ENCODE measurements around the gene SEPTIN7.

The SEPTIN7 gene

GRCh38 chr7:35817181-35817580 lies 16.3 kb downstream of the SEPTIN7 start:
- TF ChIP-seq MAX (IDR thresholded peaks at IDR 0.05; ENCODE audit: low read depth, low read length): no peak
- TF ChIP-seq, protein P1, sequence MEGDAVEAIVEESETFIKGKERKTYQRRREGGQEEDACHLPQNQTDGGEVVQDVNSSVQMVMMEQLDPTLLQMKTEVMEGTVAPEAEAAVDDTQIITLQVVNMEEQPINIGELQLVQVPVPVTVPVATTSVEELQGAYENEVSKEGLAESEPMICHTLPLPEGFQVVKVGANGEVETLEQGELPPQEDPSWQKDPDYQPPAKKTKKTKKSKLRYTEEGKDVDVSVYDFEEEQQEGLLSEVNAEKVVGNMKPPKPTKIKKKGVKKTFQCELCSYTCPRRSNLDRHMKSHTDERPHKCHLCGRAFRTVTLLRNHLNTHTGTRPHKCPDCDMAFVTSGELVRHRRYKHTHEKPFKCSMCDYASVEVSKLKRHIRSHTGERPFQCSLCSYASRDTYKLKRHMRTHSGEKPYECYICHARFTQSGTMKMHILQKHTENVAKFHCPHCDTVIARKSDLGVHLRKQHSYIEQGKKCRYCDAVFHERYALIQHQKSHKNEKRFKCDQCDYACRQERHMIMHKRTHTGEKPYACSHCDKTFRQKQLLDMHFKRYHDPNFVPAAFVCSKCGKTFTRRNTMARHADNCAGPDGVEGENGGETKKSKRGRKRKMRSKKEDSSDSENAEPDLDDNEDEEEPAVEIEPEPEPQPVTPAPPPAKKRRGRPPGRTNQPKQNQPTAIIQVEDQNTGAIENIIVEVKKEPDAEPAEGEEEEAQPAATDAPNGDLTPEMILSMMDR (IDR thresholded peaks at IDR 0.05; ENCODE audit: low read depth, low read length): no peak
- TF ChIP-seq POLR2A (IDR thresholded peaks at IDR 0.05; ENCODE audit: extremely low read depth, insufficient read length): no peak
- TF ChIP-seq MYC (IDR thresholded peaks at IDR 0.05; ENCODE audit: low read depth, low read length): no peak
- no peak overlapping the region for H3K4me3 ChIP-seq (ENCODE audit: low read depth, low read length)
- DNase-seq (ENCODE audit: low read depth): no peak

DNA sequence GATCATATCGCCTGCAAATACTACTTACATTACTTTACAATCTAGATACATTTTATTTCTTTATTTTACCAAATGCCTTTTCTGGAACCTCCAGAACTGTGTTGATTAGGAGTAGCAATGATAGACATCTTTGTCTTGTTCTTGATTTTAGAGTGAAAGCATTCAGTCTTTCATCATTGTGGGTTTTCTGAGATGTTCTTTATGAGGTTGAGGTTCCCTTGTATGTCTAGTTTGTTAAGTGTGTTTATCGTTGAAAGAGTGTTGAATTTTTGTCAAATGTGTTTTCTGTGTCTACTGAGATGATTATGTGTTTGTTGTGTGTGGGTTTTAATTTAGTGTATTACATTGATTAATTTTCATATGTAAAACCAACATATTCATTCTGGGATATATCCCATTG lies 17.1 kb downstream of the SEPTIN7 start:
- TF ChIP-seq MYC (IDR thresholded peaks at IDR 0.05; ENCODE audit: low read depth, low read length): no peak
- no peak for TF ChIP-seq POLR2A (IDR thresholded peaks at IDR 0.05; ENCODE audit: extremely low read depth, insufficient read length)
- no peak for TF ChIP-seq MAX (IDR thresholded peaks at IDR 0.05; ENCODE audit: low read depth, low read length)
- TF ChIP-seq, protein P1 (IDR thresholded peaks at IDR 0.05; ENCODE audit: low read depth, low read length): no peak
- H3K4me3 ChIP-seq (ENCODE audit: low read depth, low read length): no peak overlapping the region
- no peak for DNase-seq (ENCODE audit: low read depth)

DNA sequence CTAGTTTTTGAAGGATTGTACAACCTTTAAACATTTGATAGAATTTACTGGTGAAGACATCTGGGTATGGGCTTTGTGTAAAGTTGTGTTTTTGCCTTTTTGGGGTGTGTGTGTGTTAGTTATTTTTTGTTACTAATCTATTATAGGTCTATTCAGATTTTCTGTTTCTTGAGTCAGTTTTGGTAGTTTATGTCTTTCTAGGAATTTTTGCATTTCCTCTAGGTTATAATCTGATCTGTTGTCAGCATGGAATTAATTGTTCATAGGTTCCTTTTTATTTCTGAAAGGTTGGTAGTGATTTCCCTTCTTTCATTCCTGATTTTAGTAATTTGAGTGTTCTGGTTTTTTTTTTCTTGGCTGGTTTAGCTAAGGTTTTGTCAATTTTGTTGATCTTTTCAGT lies 17.7 kb downstream of the SEPTIN7 start:
- DNase-seq (ENCODE audit: low read depth): no peak
- TF ChIP-seq POLR2A (IDR thresholded peaks at IDR 0.05; ENCODE audit: extremely low read depth, insufficient read length) (no peak), MAX (IDR thresholded peaks at IDR 0.05; ENCODE audit: low read depth, low read length) (no peak), MYC (IDR thresholded peaks at IDR 0.05; ENCODE audit: low read depth, low read length) (no peak)
- TF ChIP-seq, protein P1 (IDR thresholded peaks at IDR 0.05; ENCODE audit: low read depth, low read length): no peak
- no peak overlapping the region for H3K4me3 ChIP-seq (ENCODE audit: low read depth, low read length)

DNA sequence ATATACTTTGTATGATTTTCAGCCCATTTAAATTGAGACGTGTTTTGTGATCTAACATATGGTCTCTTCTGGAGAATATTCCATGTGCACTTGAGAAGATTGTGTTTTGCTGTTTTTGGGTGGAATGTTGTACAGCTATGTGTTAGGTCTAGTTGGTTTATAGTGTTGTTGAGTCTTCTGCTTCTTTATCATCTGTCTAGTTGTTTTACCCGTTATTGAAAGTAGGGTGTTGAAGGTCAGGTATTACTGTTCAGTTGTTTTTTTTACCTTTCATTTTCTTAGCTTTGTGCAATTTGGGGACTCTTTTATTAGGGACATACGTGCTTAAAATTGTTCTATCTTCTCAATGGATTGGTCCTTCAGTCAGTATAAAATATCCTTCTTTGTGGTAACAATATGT lies 18.5 kb downstream of the SEPTIN7 start:
- no peak for TF ChIP-seq MYC (IDR thresholded peaks at IDR 0.05; ENCODE audit: low read depth, low read length)
- TF ChIP-seq, protein P1 (IDR thresholded peaks at IDR 0.05; ENCODE audit: low read depth, low read length): no peak
- TF ChIP-seq MAX (IDR thresholded peaks at IDR 0.05; ENCODE audit: low read depth, low read length): no peak
- TF ChIP-seq POLR2A (IDR thresholded peaks at IDR 0.05; ENCODE audit: extremely low read depth, insufficient read length): no peak
- H3K4me3 ChIP-seq (ENCODE audit: low read depth, low read length): no peak overlapping the region
- DNase-seq (ENCODE audit: low read depth): no peak

DNA sequence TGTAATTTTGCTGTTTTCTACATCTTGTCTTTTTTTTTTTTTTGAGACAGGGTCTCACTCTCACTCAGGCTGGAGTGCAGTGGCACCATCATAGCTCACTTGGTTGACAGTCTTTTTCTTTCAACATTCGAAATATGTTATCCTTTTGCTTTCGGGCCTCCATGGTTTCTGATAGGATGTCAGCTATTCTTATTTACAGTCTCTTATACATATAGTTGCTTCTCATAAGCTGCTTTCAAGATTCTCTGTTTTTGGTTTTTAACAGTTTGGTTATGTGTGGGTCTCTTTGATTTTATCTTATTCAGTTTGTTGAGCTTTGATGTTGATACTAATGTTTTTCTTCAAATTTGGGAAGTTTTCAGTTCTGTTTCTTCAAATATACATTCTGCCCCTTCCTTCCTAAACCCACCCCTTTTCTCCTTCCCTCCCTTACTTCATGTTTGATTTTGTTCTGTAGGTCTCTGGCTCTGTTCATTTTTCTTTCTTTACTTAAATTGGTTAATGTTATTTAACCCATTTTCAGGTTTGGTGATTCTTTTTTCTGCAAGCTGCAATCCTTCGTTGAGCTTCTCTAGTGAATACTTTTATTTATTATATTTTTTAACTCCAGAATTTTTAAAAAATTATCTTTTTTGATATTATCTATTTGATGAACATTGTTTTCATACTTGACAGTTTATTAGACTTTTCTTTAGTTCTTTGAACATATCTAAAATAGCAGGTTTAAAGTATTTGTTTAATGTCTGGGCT lies 19.3 kb downstream of the SEPTIN7 start:
- H3K4me3 ChIP-seq (ENCODE audit: low read depth, low read length): no peak overlapping the region
- DNase-seq (ENCODE audit: low read depth): no peak
- TF ChIP-seq, protein P1 (IDR thresholded peaks at IDR 0.05; ENCODE audit: low read depth, low read length): no peak
- TF ChIP-seq MYC (IDR thresholded peaks at IDR 0.05; ENCODE audit: low read depth, low read length): no peak
- TF ChIP-seq POLR2A (IDR thresholded peaks at IDR 0.05; ENCODE audit: extremely low read depth, insufficient read length): no peak
- no peak for TF ChIP-seq MAX (IDR thresholded peaks at IDR 0.05; ENCODE audit: low read depth, low read length)

Data from NB4 (cell line).